ENCODE data around the gene SEPTIN5. TPM values are rescaled to one million over a fixed set of nuclear protein-coding genes. Genes with fewer than 3 reads are reported as not detected.

Gene SEPTIN5
- total RNA-seq, 4 donors from 2014 or later, result 14.0 to 124 (median 27.3) TPM

DNA sequence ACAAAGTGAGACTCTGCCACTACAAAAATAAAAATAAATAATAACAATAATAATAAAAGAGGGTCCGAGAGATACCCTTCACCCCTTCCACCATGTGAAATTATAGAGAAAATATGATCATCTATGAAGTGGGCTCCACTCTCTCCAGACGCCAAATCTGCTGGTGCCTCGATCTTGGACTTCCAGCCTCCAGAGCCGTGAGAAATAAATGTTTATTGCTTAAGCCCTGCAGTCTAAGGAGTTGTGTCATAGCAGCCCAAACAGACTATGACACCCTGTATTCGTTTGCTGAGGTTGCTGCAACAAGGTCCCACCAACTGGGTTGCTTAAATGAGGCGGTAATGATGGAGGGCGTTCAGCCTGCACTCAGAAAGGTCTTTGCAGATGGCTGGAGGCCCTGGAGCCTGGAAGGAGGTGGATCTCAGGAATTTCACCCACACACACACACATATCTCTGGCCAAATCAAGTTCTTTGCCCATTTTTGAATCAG, 7.6 kb upstream of the SEPTIN5 start:
- DNase-seq, result no peak
- TF ChIP-seq, protein P1, sequence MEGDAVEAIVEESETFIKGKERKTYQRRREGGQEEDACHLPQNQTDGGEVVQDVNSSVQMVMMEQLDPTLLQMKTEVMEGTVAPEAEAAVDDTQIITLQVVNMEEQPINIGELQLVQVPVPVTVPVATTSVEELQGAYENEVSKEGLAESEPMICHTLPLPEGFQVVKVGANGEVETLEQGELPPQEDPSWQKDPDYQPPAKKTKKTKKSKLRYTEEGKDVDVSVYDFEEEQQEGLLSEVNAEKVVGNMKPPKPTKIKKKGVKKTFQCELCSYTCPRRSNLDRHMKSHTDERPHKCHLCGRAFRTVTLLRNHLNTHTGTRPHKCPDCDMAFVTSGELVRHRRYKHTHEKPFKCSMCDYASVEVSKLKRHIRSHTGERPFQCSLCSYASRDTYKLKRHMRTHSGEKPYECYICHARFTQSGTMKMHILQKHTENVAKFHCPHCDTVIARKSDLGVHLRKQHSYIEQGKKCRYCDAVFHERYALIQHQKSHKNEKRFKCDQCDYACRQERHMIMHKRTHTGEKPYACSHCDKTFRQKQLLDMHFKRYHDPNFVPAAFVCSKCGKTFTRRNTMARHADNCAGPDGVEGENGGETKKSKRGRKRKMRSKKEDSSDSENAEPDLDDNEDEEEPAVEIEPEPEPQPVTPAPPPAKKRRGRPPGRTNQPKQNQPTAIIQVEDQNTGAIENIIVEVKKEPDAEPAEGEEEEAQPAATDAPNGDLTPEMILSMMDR (IDR thresholded peaks at IDR 0.05), result no peak
- TF ChIP-seq POLR2A (IDR thresholded peaks at IDR 0.05), result no peak
- intact Hi-C loops (cut with DNase I), result no loop called here
- H3K4me3 ChIP-seq (replicated peaks in 1 of 3), result no peak overlapping the region
- no peaks in the 10 kb centered on the region for H3K9me3 ChIP-seq
- no peaks in the 10 kb centered on the region for H3K36me3 ChIP-seq
- no peak overlapping the region for H3K27ac ChIP-seq
- 91 to 96% methylated on average over 7 of the region's 7 CpGs for WGBS, 2 donors
- H3K27me3 ChIP-seq, result no peaks in the 10 kb centered on the region
- peaks cover 6 to 31% of the 10 kb centered on the region in 2 donors for H3K4me1 ChIP-seq

DNA sequence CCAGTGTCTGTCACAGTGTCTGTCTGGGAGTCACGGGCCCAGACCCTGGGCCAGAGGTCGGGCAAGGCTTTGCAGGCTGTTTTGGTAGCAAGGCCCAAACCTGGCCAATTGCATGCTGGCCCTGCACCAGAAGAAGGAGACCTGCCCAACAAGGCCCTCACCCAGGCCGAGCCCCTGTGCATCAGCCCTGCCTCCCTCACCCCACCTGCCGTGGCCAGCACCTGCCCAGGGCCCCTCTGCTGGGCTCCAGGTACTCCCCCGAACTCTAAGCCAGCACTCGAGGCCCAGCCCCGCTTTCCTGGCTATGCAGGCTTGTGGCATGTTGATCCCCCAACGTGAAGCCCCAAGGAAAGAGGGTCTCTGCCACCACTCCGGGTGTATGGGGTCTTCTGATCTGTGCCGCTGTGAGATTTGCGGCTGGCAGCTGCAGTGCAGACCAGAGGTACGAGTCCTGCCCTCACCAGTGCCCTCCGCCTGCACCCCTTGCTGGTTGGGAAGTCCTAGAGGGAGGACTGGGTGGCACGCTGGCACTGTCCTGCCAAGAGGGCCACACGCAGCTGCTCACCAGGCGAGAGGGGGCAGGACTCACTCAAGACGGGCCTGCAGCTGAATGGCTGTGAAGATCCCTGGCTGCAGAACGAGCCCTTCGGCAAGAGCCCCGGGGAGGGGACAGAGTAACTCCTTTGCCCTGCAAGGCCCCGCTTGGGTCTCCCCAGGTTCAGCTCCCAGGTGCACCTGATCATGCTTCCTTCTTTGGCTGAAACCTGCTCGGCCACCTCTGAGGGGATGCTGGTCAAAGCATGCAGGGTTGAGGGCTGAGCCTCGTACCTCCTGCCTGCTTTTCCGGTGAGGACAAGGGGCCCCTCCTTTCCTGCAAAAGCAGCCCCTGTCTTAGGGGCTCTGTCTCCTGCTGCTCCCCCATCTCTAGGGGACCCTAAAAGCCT, 6.7 kb upstream of the SEPTIN5 start:
- WGBS, 2 donors, result 71% methylated on average over 20 of the region's 24 CpGs; no CpG with 5 or more reads in 1 of the 2 donors
- Histone ChIP-seq H3K36me3 (no peaks in the 10 kb centered on the region), H3K4me3 (replicated peaks in 1 of 3) (no peak overlapping the region), H3K27ac (peak overlapping the region in 1 of 3 donors; percentile 6), H3K9me3 (no peaks in the 10 kb centered on the region), H3K4me1 (peaks cover 6 to 27% of the 10 kb centered on the region in 2 donors), H3K27me3 (no peaks in the 10 kb centered on the region)
- intact Hi-C loops (cut with DNase I), result no loop called here
- TF ChIP-seq, protein P1 (IDR thresholded peaks at IDR 0.05), result no peak
- no peak for TF ChIP-seq POLR2A (IDR thresholded peaks at IDR 0.05)
- DNase-seq, result peak; percentile 47 to 54

DNA sequence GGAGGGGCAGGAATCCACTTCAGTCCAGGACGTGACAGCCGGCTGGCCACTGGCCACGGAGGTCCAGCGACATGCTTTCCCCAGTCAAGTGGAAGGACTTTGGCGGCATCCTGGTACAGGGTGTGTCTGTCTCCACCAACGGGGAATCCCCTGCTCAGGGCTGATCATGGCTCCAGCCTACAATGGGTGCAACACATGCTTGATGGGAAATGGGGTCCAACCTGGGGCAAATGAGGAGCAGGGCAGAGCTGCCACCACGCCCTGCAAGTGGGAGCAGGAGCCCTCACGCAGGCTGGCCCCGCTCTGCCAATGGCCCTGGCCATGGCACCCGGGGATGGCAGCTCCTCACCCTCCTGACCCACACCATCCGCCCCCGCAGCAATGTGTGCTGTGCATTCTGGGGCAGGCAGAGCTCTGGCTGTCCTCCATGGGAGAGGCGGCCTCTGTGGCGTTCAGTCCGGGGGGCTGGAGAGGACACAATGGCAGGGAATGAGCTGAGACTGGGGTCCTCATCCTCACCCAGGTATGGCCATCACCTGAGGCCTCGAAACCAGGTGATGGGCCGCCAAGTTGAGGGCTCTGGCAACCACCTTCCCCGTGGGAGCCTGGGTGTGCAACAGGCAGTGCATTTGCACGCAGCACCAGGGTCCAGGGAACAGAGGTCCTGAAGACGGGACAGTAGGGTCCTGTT, 5.8 kb upstream of the SEPTIN5 start:
- Histone ChIP-seq H3K9me3 (no peaks in the 10 kb centered on the region), H3K27ac (no peak overlapping the region), H3K4me1 (peaks cover 6 to 25% of the 10 kb centered on the region in 2 donors), H3K4me3 (replicated peaks in 1 of 3) (no peak overlapping the region), H3K27me3 (no peaks in the 10 kb centered on the region), H3K36me3 (no peaks in the 10 kb centered on the region)
- TF ChIP-seq, protein P1 (IDR thresholded peaks at IDR 0.05), result no peak
- no peak for TF ChIP-seq POLR2A (IDR thresholded peaks at IDR 0.05)
- 61 to 81% methylated on average over 5 to 10 of the region's 20 CpGs for WGBS, 2 donors
- peak; percentile 87 to 89 for DNase-seq
- intact Hi-C loops (cut with DNase I), result no loop called here

DNA sequence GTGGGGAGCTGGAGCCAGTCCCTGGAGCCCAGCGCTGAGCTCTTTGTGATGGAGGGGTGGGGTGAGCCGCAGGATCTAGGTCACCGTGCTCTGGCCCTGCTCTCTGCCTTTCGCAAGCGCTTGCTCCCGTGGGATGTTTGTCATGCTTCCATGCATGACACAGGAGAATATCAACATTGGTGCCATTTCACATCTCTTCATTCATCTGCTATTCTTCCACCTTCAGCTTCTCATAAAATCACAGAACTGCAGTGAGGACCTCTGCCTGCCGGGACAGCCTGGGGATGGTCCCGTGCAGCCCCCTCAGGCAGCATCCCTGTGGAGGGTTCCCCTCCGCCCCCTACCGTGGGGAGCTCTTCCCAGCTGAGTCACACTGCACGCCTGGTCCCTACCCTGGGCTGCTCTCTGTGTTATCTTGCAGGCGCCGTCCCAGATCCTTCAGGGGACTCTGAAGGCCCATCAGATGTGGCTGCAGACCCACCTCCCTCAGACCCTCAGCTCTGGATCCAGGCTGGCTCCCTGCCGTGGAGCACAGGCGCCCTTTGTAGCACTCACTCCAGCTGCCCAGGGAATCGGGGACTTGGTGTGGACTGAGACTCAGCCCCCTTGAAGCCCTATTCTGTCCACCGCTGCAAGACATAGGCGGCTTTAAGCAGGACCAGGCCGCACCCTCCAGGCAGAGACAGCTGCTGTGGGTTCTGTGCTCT, 5.1 kb upstream of the SEPTIN5 start:
- TF ChIP-seq POLR2A (IDR thresholded peaks at IDR 0.05), result no peak
- TF ChIP-seq, protein P1 (IDR thresholded peaks at IDR 0.05), result no peak
- 74 to 89% methylated on average over 11 to 15 of the region's 19 CpGs for WGBS, 2 donors
- intact Hi-C loops (cut with DNase I), result no loop called here
- H3K27me3 ChIP-seq, result no peaks in the 10 kb centered on the region
- H3K27ac ChIP-seq, result no peak overlapping the region
- no peak for DNase-seq
- no peaks in the 10 kb centered on the region for H3K9me3 ChIP-seq
- no peak overlapping the region for H3K4me3 ChIP-seq (replicated peaks in 1 of 3)
- H3K4me1 ChIP-seq, result peaks cover 6 to 30% of the 10 kb centered on the region in 2 donors
- H3K36me3 ChIP-seq, result no peaks in the 10 kb centered on the region
